ENCODE results near the gene AARSD1.
"Not testable (repeated sequence)": the region's sequence is repeated elsewhere in the genome, so short reads cannot be mapped to it uniquely, and the experiment has no call there.

AARSD1 gene

GRCh38 chr17:42918902-42919521, 45.2 kb downstream of the AARSD1 start:
- no peaks in the 10 kb centered on the region for H3K36me3 ChIP-seq (ENCODE audit: control insufficient read depth, low read length)
- H3K4me1 ChIP-seq (ENCODE audit: control insufficient read depth, low read length): no peaks in the 10 kb centered on the region
- no peaks in the 10 kb centered on the region for H3K9me3 ChIP-seq (ENCODE audit: control insufficient read depth, insufficient read depth, low read length)
- no peak overlapping the region for H3K27ac ChIP-seq (ENCODE audit: low read depth, low read length)
- peaks cover 20% of the 10 kb centered on the region for H3K27me3 ChIP-seq (ENCODE audit: control insufficient read depth, low read length)
- H3K9me2 ChIP-seq (replicated peaks; ENCODE audit: control insufficient read depth, low read length): no peaks in the 10 kb centered on the region
- no peak overlapping the region for H3K4me3 ChIP-seq (ENCODE audit: low read length)
- no peaks in the 10 kb centered on the region for H3F3A ChIP-seq (ENCODE audit: control insufficient read depth, insufficient read depth)
- no peaks in the 10 kb centered on the region for H4K20me1 ChIP-seq (ENCODE audit: control insufficient read depth, insufficient read depth, low read depth, low read length)
- H3K79me2 ChIP-seq (ENCODE audit: control insufficient read depth, low read length): no peaks in the 10 kb centered on the region
- H3K4me2 ChIP-seq (ENCODE audit: low read length): no peak overlapping the region
- TF ChIP-seq EZH2phosphoT487 (IDR thresholded peaks at IDR 0.05; ENCODE audit: borderline replicate concordance, low read length) (no peak), CTCF (IDR thresholded peaks at IDR 0.05; ENCODE audit: low read depth, low read length, poor library complexity, severe bottlenecking) (no peak)

- Histone ChIP-seq H4K20me1 (ENCODE audit: control insufficient read depth, insufficient read depth, low read depth, low read length) (no peaks in the 10 kb centered on the region), H3K9me2 (replicated peaks; ENCODE audit: control insufficient read depth, low read length) (no peaks in the 10 kb centered on the region), H3K4me1 (ENCODE audit: control insufficient read depth, low read length) (no peaks in the 10 kb centered on the region), H3K4me2 (ENCODE audit: low read length) (no peak overlapping the region), H3K9me3 (ENCODE audit: control insufficient read depth, insufficient read depth, low read length) (no peaks in the 10 kb centered on the region), H3K27me3 (ENCODE audit: control insufficient read depth, low read length) (peaks cover 17% of the 10 kb centered on the region), H3K36me3 (ENCODE audit: control insufficient read depth, low read length) (no peaks in the 10 kb centered on the region), H3F3A (ENCODE audit: control insufficient read depth, insufficient read depth) (no peaks in the 10 kb centered on the region), H3K79me2 (ENCODE audit: control insufficient read depth, low read length) (no peaks in the 10 kb centered on the region), H3K4me3 (ENCODE audit: low read length) (no peak overlapping the region), H3K27ac (ENCODE audit: low read depth, low read length) (no peak overlapping the region)
- no peak for TF ChIP-seq CTCF (IDR thresholded peaks at IDR 0.05; ENCODE audit: low read depth, low read length, poor library complexity, severe bottlenecking)
- TF ChIP-seq EZH2phosphoT487 (IDR thresholded peaks at IDR 0.05; ENCODE audit: borderline replicate concordance, low read length): no peak
Measured at GRCh38 chr17:42917236-42917603, 47.0 kb downstream of the AARSD1 start.

- not testable (repeated sequence) for H3F3A ChIP-seq (ENCODE audit: control insufficient read depth, insufficient read depth); H4K20me1 ChIP-seq (ENCODE audit: control insufficient read depth, insufficient read depth, low read depth, low read length); H3K4me3 ChIP-seq (ENCODE audit: low read length); H3K36me3 ChIP-seq (ENCODE audit: control insufficient read depth, low read length); H3K9me3 ChIP-seq (ENCODE audit: control insufficient read depth, insufficient read depth, low read length); H3K79me2 ChIP-seq (ENCODE audit: control insufficient read depth, low read length); H3K4me2 ChIP-seq (ENCODE audit: low read length); H3K4me1 ChIP-seq (ENCODE audit: control insufficient read depth, low read length); H3K9me2 ChIP-seq (replicated peaks; ENCODE audit: control insufficient read depth, low read length); H3K27ac ChIP-seq (ENCODE audit: low read depth, low read length)
- peaks cover 13% of the 10 kb centered on the region; the same call in 1 of the 2 replicates for H3K27me3 ChIP-seq (ENCODE audit: control insufficient read depth, low read length)
Measured at GRCh38 chr17:42916388-42917235, 47.6 kb downstream of the AARSD1 start.

DNA sequence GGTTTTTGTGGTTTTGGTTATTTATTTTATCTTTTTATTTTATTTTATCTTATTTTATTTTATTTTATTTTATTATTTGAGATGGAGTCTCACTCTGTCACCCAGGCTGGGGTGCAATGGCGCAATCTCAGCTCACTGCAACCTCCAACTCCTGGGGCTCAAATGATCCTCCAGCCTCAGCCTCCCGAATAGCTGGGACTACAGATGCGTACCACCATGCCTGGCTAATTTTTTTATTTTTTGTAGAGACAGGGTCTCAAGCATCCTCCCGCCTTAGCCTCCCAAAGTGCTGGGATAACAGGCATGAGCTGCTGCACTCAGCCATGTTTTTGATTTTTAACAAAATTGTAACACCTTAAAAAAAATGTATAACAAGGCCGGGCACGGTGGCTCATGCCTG, 49.0 kb downstream of the AARSD1 start:
- not testable (repeated sequence) for H3K36me3 ChIP-seq (ENCODE audit: control insufficient read depth, low read length); H3F3A ChIP-seq (ENCODE audit: control insufficient read depth, insufficient read depth); H3K4me3 ChIP-seq (ENCODE audit: low read length); H3K9me3 ChIP-seq (ENCODE audit: control insufficient read depth, insufficient read depth, low read length); H4K20me1 ChIP-seq (ENCODE audit: control insufficient read depth, insufficient read depth, low read depth, low read length); H3K4me1 ChIP-seq (ENCODE audit: control insufficient read depth, low read length); H3K27me3 ChIP-seq (ENCODE audit: control insufficient read depth, low read length); H3K27ac ChIP-seq (ENCODE audit: low read depth, low read length); H3K4me2 ChIP-seq (ENCODE audit: low read length); H3K9me2 ChIP-seq (replicated peaks; ENCODE audit: control insufficient read depth, low read length); H3K79me2 ChIP-seq (ENCODE audit: control insufficient read depth, low read length)
